Adrenal gland (tissue), 5 donors: ENCODE results near the gene MAL.

Experiments used
- CTCF ChIP-seq, 6 experiments: fragments of 450-650 bp in 4 of 6; fragments of 200-600 bp in 2 of 6; sonication (generic) in 1 of 6; IDR thresholded peaks; 1 replicate in 5 of 6; 2 replicates in 1 of 6; pipeline versions ENCODE4 v1.5.1 to v1.8.0; 2016 to 2021; ENCODE audit warnings: antibody characterized with exemption in 6 of 6, mild to moderate bottlenecking in 2 of 6, moderate library complexity in 1 of 6
- POLR2A ChIP-seq, 2 donors: fragments of 450-650 bp; IDR thresholded peaks; one replicate each; pipeline ENCODE4 v1.6.1; 2017; ENCODE audit warnings: antibody characterized with exemption in 2 of 2, mild to moderate bottlenecking in 2 of 2, moderate library complexity in 1 of 2
- donor health status: DM: no; HTN: no; CAD: no.

GRCh38 chr2:94987074-94988020 is 38.2 kb upstream of the MAL start:
- TF ChIP-seq POLR2A (IDR thresholded peaks at IDR 0.05) (no peak), CTCF (IDR thresholded peaks at IDR 0.05) (no peak)
